Measurements from ENCODE around the gene C15orf61. TPM values are rescaled to one million over a fixed set of nuclear protein-coding genes. Genes with fewer than 3 reads are reported as not detected.

Gene C15orf61
- total and polyA plus RNA-seq, 4 experiments from 2014 or later, result 9.5 to 13.4 (median 12.1) TPM

DNA sequence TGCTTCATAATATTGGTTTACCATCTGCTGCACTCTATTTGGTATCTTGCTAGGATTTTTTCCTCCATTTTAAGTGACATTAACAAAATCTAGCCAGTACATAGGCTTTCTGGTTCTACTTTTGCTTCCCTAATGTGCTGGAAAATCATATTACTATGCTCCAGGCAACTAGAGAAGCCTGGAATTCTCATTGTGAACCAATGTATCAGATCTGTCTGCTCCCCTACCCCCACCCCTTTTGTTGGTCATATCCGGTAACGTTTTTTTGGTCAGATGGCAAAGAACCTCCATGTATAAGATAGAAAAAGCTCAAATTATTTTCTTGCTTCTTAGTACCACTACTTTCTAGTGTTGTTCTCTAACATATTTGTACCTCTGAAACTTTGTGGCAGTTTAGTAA lies 38.6 kb downstream of the C15orf61 start:
- H3K4me1 Mint-ChIP-seq, result peaks cover 17 to 27% (median 21%) of the 10 kb centered on the region in 4 donors
- no peak overlapping the region for H3K4me3 Mint-ChIP-seq
- Histone ChIP-seq H3K27ac (ENCODE audit: low read depth, low read length) (no peak overlapping the region), H3K9me3 (ENCODE audit: control insufficient read depth in 1 of 2, low read length in 2 of 2) (no peaks in the 10 kb centered on the region), H3K4me3 (ENCODE audit: low read length in 2 of 2) (no peak overlapping the region), H3K27me3 (ENCODE audit: insufficient read depth, low read length) (no peaks in the 10 kb centered on the region), H3K36me3 (ENCODE audit: insufficient read depth, low read length) (peaks cover 6% of the 10 kb centered on the region), H3K4me1 (ENCODE audit: insufficient read depth, low read length) (peaks cover 5% of the 10 kb centered on the region)
- DNase-seq, result no peak
- H3K27ac Mint-ChIP-seq, result no peak overlapping the region
- ChIA-PET POLR2A (ENCODE audit: partially characterized antibody) (no interaction called here), CTCF (ENCODE audit: partially characterized antibody) (no interaction called here)
- peaks cover 0 to 3% (median 0%) of the 10 kb centered on the region in 8 donors for H3K9me3 Mint-ChIP-seq
- H3K27me3 Mint-ChIP-seq, result no peaks in the 10 kb centered on the region
- intact Hi-C loops (cut with micrococcal nuclease), result no loop called here
- peaks cover 58 to 60% of the 10 kb centered on the region in 2 donors for H3K36me3 Mint-ChIP-seq

DNA sequence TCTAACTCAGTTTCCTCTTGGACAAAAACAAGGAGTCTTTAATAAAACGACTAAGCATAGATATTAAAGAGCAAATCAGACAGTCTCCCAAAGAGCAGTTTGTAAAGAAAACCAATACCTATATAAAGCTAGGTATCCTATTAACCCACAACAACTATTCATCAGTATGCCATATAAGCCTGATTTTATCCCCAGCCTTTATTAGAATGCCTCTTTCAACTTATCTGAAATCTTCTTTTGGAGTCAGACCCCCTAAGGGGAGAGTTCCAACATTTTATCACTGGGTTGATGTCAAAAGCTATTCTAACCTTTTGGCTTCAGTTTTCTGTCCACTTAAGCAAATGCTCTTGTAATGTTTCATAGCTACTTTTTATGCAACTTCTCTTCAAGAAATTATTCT lies 39.4 kb downstream of the C15orf61 start:
- Mint-ChIP-seq H3K27me3 (no peaks in the 10 kb centered on the region), H3K36me3 (peaks cover 55% of the 10 kb centered on the region in 2 donors), H3K4me1 (peaks cover 19 to 33% (median 27%) of the 10 kb centered on the region in 4 donors), H3K9me3 (peaks cover 0 to 3% (median 0%) of the 10 kb centered on the region in 8 donors), H3K4me3 (no peak overlapping the region), H3K27ac (no peak overlapping the region)
- Histone ChIP-seq H3K4me1 (ENCODE audit: insufficient read depth, low read length) (peaks cover 9% of the 10 kb centered on the region), H3K9me3 (ENCODE audit: control insufficient read depth in 1 of 2, low read length in 2 of 2) (no peaks in the 10 kb centered on the region), H3K27me3 (ENCODE audit: insufficient read depth, low read length) (no peaks in the 10 kb centered on the region), H3K4me3 (ENCODE audit: low read length in 2 of 2) (no peak overlapping the region), H3K36me3 (ENCODE audit: insufficient read depth, low read length) (peaks cover 1% of the 10 kb centered on the region), H3K27ac (ENCODE audit: low read depth, low read length) (no peak overlapping the region)
- ChIA-PET POLR2A (ENCODE audit: partially characterized antibody) (no interaction called here), CTCF (ENCODE audit: partially characterized antibody) (no interaction called here)
- DNase-seq, result no peak
- intact Hi-C loops (cut with micrococcal nuclease), result no loop called here

DNA sequence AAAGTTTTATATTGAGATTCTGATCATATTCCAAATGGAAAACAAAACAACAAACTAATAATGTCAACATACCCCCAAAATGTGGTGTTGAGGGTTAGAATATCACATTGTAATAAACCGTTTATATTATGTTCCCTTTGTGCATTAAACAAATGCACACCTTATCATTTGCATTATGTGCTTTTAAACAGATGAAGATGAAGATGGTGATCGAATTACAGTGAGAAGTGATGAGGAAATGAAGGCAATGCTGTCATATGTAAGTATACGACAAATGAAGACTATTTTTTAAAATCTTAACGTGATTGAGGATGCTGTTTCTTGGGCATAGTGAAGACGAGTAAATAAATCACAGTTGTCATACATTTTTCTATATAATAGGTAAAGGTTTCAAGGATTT lies 42.2 kb downstream of the C15orf61 start:
- no peaks in the 10 kb centered on the region for H3K9me3 ChIP-seq (ENCODE audit: control insufficient read depth in 1 of 2, low read length in 2 of 2)
- peaks cover 9% of the 10 kb centered on the region for H3K4me1 ChIP-seq (ENCODE audit: insufficient read depth, low read length)
- Mint-ChIP-seq H3K4me1 (peaks cover 17 to 33% (median 25%) of the 10 kb centered on the region in 4 donors), H3K27ac (no peak overlapping the region), H3K4me3 (no peak overlapping the region), H3K9me3 (peaks cover 0 to 2% (median 0%) of the 10 kb centered on the region in 8 donors), H3K27me3 (no peaks in the 10 kb centered on the region), H3K36me3 (peaks cover 45 to 48% of the 10 kb centered on the region in 2 donors)
- H3K27me3 ChIP-seq (ENCODE audit: insufficient read depth, low read length), result no peaks in the 10 kb centered on the region
- CTCF ChIA-PET (ENCODE audit: partially characterized antibody), result no interaction called here
- H3K36me3 ChIP-seq (ENCODE audit: insufficient read depth, low read length), result no peaks in the 10 kb centered on the region
- intact Hi-C loops (cut with micrococcal nuclease), result no loop called here
- POLR2A ChIA-PET (ENCODE audit: partially characterized antibody), result no interaction called here
- no peak overlapping the region for H3K27ac ChIP-seq (ENCODE audit: low read depth, low read length)
- H3K4me3 ChIP-seq (ENCODE audit: low read length in 2 of 2), result no peak overlapping the region
- no peak for DNase-seq

DNA sequence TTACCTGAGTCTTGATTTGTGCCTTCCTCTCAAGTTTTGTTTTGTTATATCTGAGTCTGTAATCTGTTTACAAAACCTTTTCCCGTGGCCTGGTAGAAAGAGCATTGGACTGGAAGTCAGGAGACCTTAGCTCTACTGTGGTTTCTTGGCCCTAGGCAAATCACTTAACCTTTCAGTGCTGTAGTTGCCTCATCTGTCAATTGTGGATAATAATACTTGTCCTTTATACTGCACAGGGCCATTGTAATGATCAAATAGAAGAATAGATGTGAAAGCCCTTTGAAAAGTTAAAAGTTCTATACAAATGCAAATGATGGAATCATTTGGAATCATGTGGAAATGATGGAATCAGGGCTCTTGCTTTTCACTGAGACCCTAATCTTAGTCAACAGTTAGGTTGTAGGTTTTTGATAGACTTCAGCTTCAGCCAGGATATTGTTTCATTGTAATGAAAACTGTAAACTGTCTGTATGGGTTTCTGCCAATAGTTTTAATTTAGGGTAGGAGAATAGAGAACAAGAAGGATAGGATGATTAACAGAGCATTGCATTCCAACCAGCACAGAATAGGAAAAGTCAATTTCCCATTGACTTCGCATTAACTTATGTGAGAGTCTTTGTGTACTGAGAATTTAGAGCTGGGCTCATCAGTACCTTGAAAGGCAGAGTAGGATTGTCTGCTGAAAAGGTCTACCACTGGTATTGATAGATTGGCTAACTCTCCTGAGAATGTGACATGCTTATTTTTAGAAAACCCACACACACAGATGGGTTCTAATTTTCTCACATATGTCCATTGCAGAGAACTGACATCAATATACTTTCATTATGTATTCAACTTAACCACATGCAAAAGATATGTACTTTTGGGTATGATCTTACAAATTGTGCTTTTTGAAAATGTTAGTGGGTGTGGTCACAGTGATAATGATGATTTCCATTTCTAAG lies 43.4 kb downstream of the C15orf61 start:
- ChIA-PET CTCF (ENCODE audit: partially characterized antibody) (no interaction called here), POLR2A (ENCODE audit: partially characterized antibody) (interaction anchor here (1.2 kb wide), 1 partner anchor 22 kb away, joined by 3 read pairs; the partner anchor contains the start of gene MAP2K5)
- no peak overlapping the region for H3K27ac Mint-ChIP-seq
- Histone ChIP-seq H3K27ac (ENCODE audit: low read depth, low read length) (no peak overlapping the region), H3K4me3 (ENCODE audit: low read length in 2 of 2) (no peak overlapping the region), H3K27me3 (ENCODE audit: insufficient read depth, low read length) (no peaks in the 10 kb centered on the region), H3K36me3 (ENCODE audit: insufficient read depth, low read length) (no peaks in the 10 kb centered on the region), H3K9me3 (ENCODE audit: control insufficient read depth in 1 of 2, low read length in 2 of 2) (no peaks in the 10 kb centered on the region), H3K4me1 (ENCODE audit: insufficient read depth, low read length) (peaks cover 9% of the 10 kb centered on the region)
- H3K9me3 Mint-ChIP-seq, result no peaks in the 10 kb centered on the region
- no peak overlapping the region for H3K4me3 Mint-ChIP-seq
- intact Hi-C loops (cut with micrococcal nuclease), result no loop called here
- H3K27me3 Mint-ChIP-seq, result no peaks in the 10 kb centered on the region
- peaks cover 38% of the 10 kb centered on the region in 2 donors for H3K36me3 Mint-ChIP-seq
- peaks cover 17 to 31% (median 23%) of the 10 kb centered on the region in 4 donors for H3K4me1 Mint-ChIP-seq
- no peak for DNase-seq

DNA sequence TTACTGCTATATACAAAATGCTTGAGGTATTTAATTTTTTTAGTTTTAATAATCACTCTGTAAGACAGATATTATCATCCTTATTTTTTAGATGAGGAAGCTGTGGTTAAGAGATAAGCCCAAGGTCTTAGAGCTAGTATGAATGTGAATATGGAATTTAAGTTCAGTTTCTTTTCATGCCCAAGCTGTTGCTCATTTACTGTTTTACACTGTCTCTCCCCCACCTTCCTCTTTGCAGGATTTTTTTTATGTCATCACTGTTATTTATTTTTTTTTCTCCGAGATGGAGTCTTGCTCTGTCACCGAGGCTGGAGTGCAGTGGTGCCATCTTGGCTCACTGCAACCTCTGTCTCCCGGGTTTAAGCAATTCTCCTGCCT lies 44.0 kb downstream of the C15orf61 start:
- no peak overlapping the region for H3K27ac ChIP-seq (ENCODE audit: low read depth, low read length)
- intact Hi-C loops (cut with micrococcal nuclease), result no loop called here
- DNase-seq, result no peak
- no peaks in the 10 kb centered on the region for H3K27me3 Mint-ChIP-seq
- ChIA-PET CTCF (ENCODE audit: partially characterized antibody) (no interaction called here), POLR2A (ENCODE audit: partially characterized antibody) (no interaction called here)
- H3K36me3 Mint-ChIP-seq, result peaks cover 33 to 34% of the 10 kb centered on the region in 2 donors
- H3K4me3 ChIP-seq (ENCODE audit: low read length in 2 of 2), result no peak overlapping the region
- no peaks in the 10 kb centered on the region for H3K9me3 ChIP-seq (ENCODE audit: control insufficient read depth in 1 of 2, low read length in 2 of 2)
- peak overlapping the region in 1 of 7 donors; percentile 60 for H3K27ac Mint-ChIP-seq
- peaks cover 9% of the 10 kb centered on the region for H3K4me1 ChIP-seq (ENCODE audit: insufficient read depth, low read length)
- no peaks in the 10 kb centered on the region for H3K27me3 ChIP-seq (ENCODE audit: insufficient read depth, low read length)
- H3K4me3 Mint-ChIP-seq, result no peak overlapping the region
- peaks cover 17 to 25% (median 23%) of the 10 kb centered on the region in 4 donors for H3K4me1 Mint-ChIP-seq
- no peaks in the 10 kb centered on the region for H3K36me3 ChIP-seq (ENCODE audit: insufficient read depth, low read length)
- H3K9me3 Mint-ChIP-seq, result no peaks in the 10 kb centered on the region

DNA sequence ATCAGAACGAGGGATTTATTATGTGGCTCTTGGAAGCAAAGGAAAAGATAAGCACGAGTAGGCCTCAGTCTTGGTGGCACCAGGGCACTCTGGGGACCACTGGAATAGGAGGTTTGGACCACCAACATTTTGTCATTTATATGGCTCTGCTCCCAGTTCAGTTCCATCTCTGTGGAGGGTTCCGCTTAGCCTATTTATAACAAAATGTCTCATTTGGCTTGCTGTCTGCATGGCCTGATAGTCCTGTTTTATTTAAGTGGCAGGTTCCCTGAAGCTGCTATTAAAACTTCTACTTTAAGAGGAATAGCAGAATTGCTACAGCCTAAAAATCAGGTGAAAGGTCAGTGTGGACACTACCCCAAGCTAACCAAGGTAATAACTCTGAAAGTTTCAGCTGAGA lies 48.7 kb downstream of the C15orf61 start:
- CTCF ChIA-PET (ENCODE audit: partially characterized antibody), result no interaction called here
- POLR2A ChIA-PET (ENCODE audit: partially characterized antibody), result no interaction called here
- no peaks in the 10 kb centered on the region for H3K9me3 ChIP-seq (ENCODE audit: control insufficient read depth in 1 of 2, low read length in 2 of 2)
- intact Hi-C loops (cut with micrococcal nuclease), result no loop called here
- no peaks in the 10 kb centered on the region for H3K27me3 Mint-ChIP-seq
- H3K4me3 ChIP-seq (ENCODE audit: low read length in 2 of 2), result no peak overlapping the region
- no peak overlapping the region for H3K27ac ChIP-seq (ENCODE audit: low read depth, low read length)
- no peaks in the 10 kb centered on the region for H3K9me3 Mint-ChIP-seq
- no peaks in the 10 kb centered on the region for H3K27me3 ChIP-seq (ENCODE audit: insufficient read depth, low read length)
- H3K36me3 ChIP-seq (ENCODE audit: insufficient read depth, low read length), result no peaks in the 10 kb centered on the region
- no peak for DNase-seq
- no peak overlapping the region for H3K4me3 Mint-ChIP-seq
- peaks cover 4% of the 10 kb centered on the region for H3K4me1 ChIP-seq (ENCODE audit: insufficient read depth, low read length)
- peaks cover 3 to 11% (median 6%) of the 10 kb centered on the region in 4 donors for H3K4me1 Mint-ChIP-seq
- peak overlapping the region in 1 of 7 donors; percentile 8 for H3K27ac Mint-ChIP-seq
- H3K36me3 Mint-ChIP-seq, result peaks cover 23 to 37% of the 10 kb centered on the region in 2 donors

DNA sequence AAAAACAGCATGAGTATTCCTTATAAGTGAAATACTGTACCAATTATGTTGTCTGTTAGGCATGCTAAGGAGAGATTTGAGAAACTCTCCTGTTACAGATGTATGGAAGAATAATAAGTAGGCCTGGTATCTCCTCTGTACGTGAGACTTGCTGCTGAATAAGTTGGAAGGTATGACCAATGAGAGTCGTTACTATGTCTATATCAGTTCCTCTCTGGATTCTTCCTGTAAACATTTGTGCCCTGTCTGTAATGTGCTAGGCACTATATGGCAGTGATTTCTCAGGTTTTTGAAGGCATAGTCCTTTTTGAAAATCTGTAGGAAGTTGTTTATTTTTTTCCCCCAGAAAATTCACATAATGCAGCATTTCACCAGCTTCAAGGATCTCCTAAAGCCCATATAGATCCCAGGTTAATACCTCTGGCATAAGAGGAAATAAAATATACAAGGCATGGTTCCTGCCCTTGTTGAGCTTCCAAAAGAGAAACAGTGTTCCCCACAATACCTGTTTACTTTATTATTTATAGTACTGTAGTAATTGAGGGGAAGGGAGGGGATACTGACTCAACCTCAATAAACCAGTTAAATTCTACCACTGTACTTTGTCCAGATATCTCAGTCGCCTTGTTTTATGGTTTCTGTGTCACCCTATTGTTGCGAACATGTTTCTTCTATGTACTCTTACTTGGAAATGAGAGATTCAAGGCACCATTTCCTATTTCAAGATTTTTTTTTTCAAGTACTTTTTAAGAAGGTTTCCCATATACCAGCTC lies 50.1 kb downstream of the C15orf61 start:
- Mint-ChIP-seq H3K27me3 (no peaks in the 10 kb centered on the region), H3K4me3 (no peak overlapping the region), H3K9me3 (no peaks in the 10 kb centered on the region), H3K27ac (no peak overlapping the region), H3K36me3 (peaks cover 22 to 29% of the 10 kb centered on the region in 2 donors), H3K4me1 (peaks cover 0 to 3% (median under 1%) of the 10 kb centered on the region in 4 donors)
- no peak overlapping the region for H3K4me3 ChIP-seq (ENCODE audit: low read length in 2 of 2)
- POLR2A ChIA-PET (ENCODE audit: partially characterized antibody), result interaction anchor here (0.7 kb wide), 1 partner anchor 17 kb away, joined by 3 read pairs; no protein-coding TSS in a partner anchor
- no peaks in the 10 kb centered on the region for H3K36me3 ChIP-seq (ENCODE audit: insufficient read depth, low read length)
- no peaks in the 10 kb centered on the region for H3K4me1 ChIP-seq (ENCODE audit: insufficient read depth, low read length)
- no peaks in the 10 kb centered on the region for H3K9me3 ChIP-seq (ENCODE audit: control insufficient read depth in 1 of 2, low read length in 2 of 2)
- no peak overlapping the region for H3K27ac ChIP-seq (ENCODE audit: low read depth, low read length)
- no peaks in the 10 kb centered on the region for H3K27me3 ChIP-seq (ENCODE audit: insufficient read depth, low read length)
- intact Hi-C loops (cut with micrococcal nuclease), result no loop called here
- no peak for DNase-seq
- CTCF ChIA-PET (ENCODE audit: partially characterized antibody), result no interaction called here
